HG02610 (cell line): ENCODE measurements around the gene KDELR1.
"Not testable (repeated sequence)": the region's sequence is repeated elsewhere in the genome, so short reads cannot be mapped to it uniquely, and the experiment has no call there.

Source experiments
- ATAC-seq: cut with Tn5 transposase; IDR thresholded peaks from one replicate; pipeline ENCODE4 v1.9.1; 2021; ENCODE audit warnings: mild to moderate bottlenecking, moderate library complexity; ENCODE audit not compliant: unreplicated experiment

The KDELR1 gene

GRCh38 chr19:48371771-48372170, 19.6 kb downstream of the KDELR1 start:
- ATAC-seq: not testable (repeated sequence)

- no peak for ATAC-seq
These were observed 20.0 kb downstream of the KDELR1 start for GRCh38 chr19:48371367-48371766.

GRCh38 chr19:48370955-48371354, 20.4 kb downstream of the KDELR1 start:
- ATAC-seq: no peak

GRCh38 chr19:48368936-48369335, 22.4 kb downstream of the KDELR1 start:
- ATAC-seq: no peak

- no peak for ATAC-seq
These were observed 23.5 kb downstream of the KDELR1 start for GRCh38 chr19:48367855-48368254.

- ATAC-seq: no peak
These were observed 25.7 kb downstream of the KDELR1 start for GRCh38 chr19:48365602-48366001.

- ATAC-seq: no peak
These were observed 26.6 kb downstream of the KDELR1 start for GRCh38 chr19:48364598-48365348.

- ATAC-seq: peak; percentile 85
These were observed 27.3 kb downstream of the KDELR1 start, which contains the start of the genes SYNGR4 and TMEM143 for GRCh38 chr19:48363810-48364597. SYNGR4 (plus strand) TSS chr19:48364367; CDS start chr19:48365843, 1,476 bp downstream. TMEM143 (minus strand) TSS chr19:48363940; CDS start chr19:48363920, 20 bp downstream.

- ATAC-seq: peak; percentile 16
These were observed 27.9 kb downstream of the KDELR1 start for GRCh38 chr19:48363500-48363809.

- ATAC-seq: peak; percentile 53
These were observed 28.4 kb downstream of the KDELR1 start for GRCh38 chr19:48362716-48363499.

- no peak for ATAC-seq
These were observed 29.4 kb downstream of the KDELR1 start for GRCh38 chr19:48361912-48362311.

GRCh38 chr19:48359123-48359522, 32.2 kb downstream of the KDELR1 start:
- ATAC-seq: no peak

GRCh38 chr19:48355365-48355954, 35.9 kb downstream of the KDELR1 start:
- ATAC-seq: no peak

- ATAC-seq: no peak
These were observed 36.9 kb downstream of the KDELR1 start for GRCh38 chr19:48354332-48354992.

- no peak for ATAC-seq
These were observed 37.7 kb downstream of the KDELR1 start for GRCh38 chr19:48353677-48354076.

GRCh38 chr19:48351341-48351752, 40.0 kb downstream of the KDELR1 start:
- ATAC-seq: no peak

- no peak for ATAC-seq
These were observed 40.5 kb downstream of the KDELR1 start for GRCh38 chr19:48350856-48351255.

- ATAC-seq: no peak
These were observed 42.6 kb downstream of the KDELR1 start for GRCh38 chr19:48348737-48349136.

GRCh38 chr19:48348045-48348444, 43.3 kb downstream of the KDELR1 start:
- no peak for ATAC-seq

GRCh38 chr19:48346191-48346590, 45.2 kb downstream of the KDELR1 start:
- no peak for ATAC-seq
